ENCODE results near the gene OR52A5. TPM values are rescaled to one million over a fixed set of nuclear protein-coding genes. Genes with fewer than 3 reads are reported as not detected.
"Not testable (repeated sequence)": the region's sequence is repeated elsewhere in the genome, so short reads cannot be mapped to it uniquely, and the experiment has no call there.

The OR52A5 gene
- not detected for total RNA-seq (ENCODE audit: unreplicated experiment)
- long read RNA-seq = 0 reads

DNA sequence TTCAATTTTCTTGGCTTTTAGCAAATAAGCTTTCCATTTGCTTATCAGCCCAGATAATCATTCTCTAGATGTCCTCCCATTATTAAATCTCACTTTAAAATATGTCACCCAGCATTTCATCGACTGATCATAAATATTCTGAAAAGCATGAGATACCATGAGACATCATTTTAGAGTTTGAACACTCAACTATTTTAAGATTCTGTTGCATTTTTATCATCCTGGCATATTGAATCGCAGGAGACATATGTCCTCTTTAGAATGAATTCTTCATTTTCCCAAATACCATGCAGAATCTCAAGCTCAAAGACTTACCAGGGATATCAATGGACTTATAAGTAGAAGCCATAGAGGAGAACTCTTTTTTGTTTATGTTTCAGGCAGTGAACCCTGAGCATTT lies at the start of gene OR52A5:
Gene OR52A5, minus strand, starts transcription at position 361 of the 400 bp plus-strand sequence. CDS start 5,714 bp downstream, outside the sequence.
- Mint-ChIP-seq H3K9me3 (ENCODE audit: unreplicated experiment) (no peaks in the 10 kb centered on the region), H3K36me3 (ENCODE audit: low read depth, unreplicated experiment) (no peaks in the 10 kb centered on the region), H3K27ac (ENCODE audit: unreplicated experiment) (no peak within 1 kb of the TSS), H3K4me1 (ENCODE audit: unreplicated experiment) (no peaks in the 10 kb centered on the region), H3K27me3 (ENCODE audit: unreplicated experiment) (no peaks in the 10 kb centered on the region), H3K4me3 (ENCODE audit: unreplicated experiment) (no peak within 1 kb of the TSS)
- TF ChIP-seq, protein P1, sequence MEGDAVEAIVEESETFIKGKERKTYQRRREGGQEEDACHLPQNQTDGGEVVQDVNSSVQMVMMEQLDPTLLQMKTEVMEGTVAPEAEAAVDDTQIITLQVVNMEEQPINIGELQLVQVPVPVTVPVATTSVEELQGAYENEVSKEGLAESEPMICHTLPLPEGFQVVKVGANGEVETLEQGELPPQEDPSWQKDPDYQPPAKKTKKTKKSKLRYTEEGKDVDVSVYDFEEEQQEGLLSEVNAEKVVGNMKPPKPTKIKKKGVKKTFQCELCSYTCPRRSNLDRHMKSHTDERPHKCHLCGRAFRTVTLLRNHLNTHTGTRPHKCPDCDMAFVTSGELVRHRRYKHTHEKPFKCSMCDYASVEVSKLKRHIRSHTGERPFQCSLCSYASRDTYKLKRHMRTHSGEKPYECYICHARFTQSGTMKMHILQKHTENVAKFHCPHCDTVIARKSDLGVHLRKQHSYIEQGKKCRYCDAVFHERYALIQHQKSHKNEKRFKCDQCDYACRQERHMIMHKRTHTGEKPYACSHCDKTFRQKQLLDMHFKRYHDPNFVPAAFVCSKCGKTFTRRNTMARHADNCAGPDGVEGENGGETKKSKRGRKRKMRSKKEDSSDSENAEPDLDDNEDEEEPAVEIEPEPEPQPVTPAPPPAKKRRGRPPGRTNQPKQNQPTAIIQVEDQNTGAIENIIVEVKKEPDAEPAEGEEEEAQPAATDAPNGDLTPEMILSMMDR (IDR thresholded peaks at IDR 0.05; ENCODE audit: unreplicated experiment) = no peak
- no peak for DNase-seq (ENCODE audit: low spot score)

DNA sequence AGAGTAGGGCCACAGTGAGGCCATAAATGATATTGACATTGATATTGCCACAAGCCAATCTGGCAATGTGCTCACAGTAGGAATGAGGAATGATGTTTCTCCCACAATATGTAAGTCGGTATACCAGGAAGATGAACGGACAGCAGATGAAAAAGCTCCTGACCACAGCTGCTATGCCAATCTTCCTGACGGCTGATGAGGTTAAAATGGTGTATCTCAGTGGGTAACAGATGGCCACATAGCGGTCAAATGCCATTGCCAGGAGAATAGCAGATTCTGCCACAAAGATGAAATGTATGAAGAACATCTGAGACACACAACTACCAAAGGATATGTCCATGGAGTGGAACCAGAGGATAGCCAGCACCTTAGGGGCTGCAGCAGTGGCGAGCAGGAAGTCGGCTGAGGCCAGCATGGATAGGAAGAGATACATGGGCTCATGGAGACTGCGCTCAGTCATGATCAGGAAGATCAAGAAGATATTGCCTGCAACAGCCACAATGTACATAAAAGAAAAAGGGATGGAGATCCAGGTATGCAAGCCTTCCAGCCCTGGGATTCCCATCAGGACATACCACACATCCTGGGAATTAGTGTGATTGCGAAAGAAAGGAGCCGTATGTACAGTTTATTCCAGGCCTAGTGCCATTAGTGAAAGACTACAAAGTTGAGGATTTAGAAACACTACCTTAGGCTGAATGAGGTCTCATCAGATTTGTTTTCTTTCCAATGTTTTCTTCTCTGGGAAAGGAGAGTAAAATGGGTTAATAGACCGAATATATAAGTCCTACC lies 40.1 kb upstream of the OR52A5 start:
- H3K4me3 Mint-ChIP-seq (ENCODE audit: unreplicated experiment) = no peak overlapping the region
- TF ChIP-seq, protein P1 (IDR thresholded peaks at IDR 0.05; ENCODE audit: unreplicated experiment) = no peak
- no peaks in the 10 kb centered on the region for H3K9me3 Mint-ChIP-seq (ENCODE audit: unreplicated experiment)
- no peaks in the 10 kb centered on the region for H3K4me1 Mint-ChIP-seq (ENCODE audit: unreplicated experiment)
- no peak for DNase-seq (ENCODE audit: low spot score)
- H3K27me3 Mint-ChIP-seq (ENCODE audit: unreplicated experiment) = no peaks in the 10 kb centered on the region
- no peak overlapping the region for H3K27ac Mint-ChIP-seq (ENCODE audit: unreplicated experiment)
- H3K36me3 Mint-ChIP-seq (ENCODE audit: low read depth, unreplicated experiment) = no peaks in the 10 kb centered on the region

DNA sequence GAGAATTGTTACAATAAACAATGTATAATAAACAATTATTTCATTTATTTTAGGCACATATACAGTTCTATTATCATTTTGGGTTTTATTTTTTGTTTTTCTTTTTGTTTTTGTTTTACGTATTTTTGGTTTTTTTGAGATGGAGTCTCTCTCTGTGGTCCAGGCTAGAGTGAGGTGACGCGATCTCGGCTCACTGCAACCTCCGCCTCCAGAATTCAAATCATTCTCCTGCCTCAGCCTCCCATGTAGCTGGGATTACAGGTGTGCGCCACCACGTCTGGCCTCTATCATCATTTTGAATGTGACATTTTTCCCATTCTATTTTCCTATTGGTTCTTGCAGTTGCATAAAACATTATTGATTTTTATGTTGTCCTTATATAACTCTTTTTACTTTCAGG lies 36.8 kb upstream of the OR52A5 start:
- H3K9me3 Mint-ChIP-seq (ENCODE audit: unreplicated experiment) = no peaks in the 10 kb centered on the region
- DNase-seq (ENCODE audit: low spot score) = no peak
- no peaks in the 10 kb centered on the region for H3K27me3 Mint-ChIP-seq (ENCODE audit: unreplicated experiment)
- no peaks in the 10 kb centered on the region for H3K4me1 Mint-ChIP-seq (ENCODE audit: unreplicated experiment)
- H3K36me3 Mint-ChIP-seq (ENCODE audit: low read depth, unreplicated experiment) = no peaks in the 10 kb centered on the region
- TF ChIP-seq, protein P1 (IDR thresholded peaks at IDR 0.05; ENCODE audit: unreplicated experiment) = no peak
- no peak overlapping the region for H3K4me3 Mint-ChIP-seq (ENCODE audit: unreplicated experiment)
- H3K27ac Mint-ChIP-seq (ENCODE audit: unreplicated experiment) = no peak overlapping the region

DNA sequence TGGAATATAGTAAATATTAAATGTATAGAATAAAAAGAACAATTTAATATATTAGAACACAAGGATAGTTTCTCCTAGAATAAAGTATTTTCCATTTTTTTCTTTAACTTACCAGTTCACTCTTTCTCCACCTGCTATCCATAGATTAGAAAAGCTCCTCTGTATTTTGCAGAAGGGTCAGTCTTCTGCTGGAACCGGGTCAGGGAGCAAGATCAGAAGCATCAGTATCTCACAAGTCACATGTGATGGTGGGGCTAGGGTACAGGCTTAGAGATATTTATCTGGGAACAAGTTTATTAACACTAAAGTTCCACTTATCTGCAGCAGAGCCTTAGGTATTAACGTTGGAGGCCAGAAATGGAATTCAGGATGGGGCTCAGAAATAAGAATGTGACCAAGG lies 33.7 kb upstream of the OR52A5 start:
- no peaks in the 10 kb centered on the region for H3K27me3 Mint-ChIP-seq (ENCODE audit: unreplicated experiment)

DNA sequence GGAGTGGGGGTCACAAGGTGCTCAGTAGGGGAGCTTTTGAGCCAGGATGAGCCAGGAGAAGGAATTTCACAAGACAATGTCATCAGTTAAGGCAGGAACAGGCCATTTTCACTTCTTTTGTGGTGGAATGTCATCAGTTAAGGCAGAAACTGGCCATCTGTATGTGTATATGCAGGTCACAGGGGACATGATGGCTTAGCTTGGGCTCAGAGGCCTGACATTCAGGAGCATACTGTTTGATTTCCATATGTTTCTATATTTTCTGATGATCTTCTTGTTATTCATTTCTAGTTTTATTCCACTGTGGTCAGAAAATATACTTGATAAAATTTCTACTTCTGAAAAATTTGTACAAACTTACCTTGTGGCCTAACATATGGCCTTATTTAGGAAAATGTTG lies 27.7 kb upstream of the OR52A5 start:
- not testable (repeated sequence) for H3K4me3 Mint-ChIP-seq (ENCODE audit: unreplicated experiment); H3K36me3 Mint-ChIP-seq (ENCODE audit: low read depth, unreplicated experiment); DNase-seq (ENCODE audit: low spot score); H3K9me3 Mint-ChIP-seq (ENCODE audit: unreplicated experiment); H3K27ac Mint-ChIP-seq (ENCODE audit: unreplicated experiment); H3K4me1 Mint-ChIP-seq (ENCODE audit: unreplicated experiment); H3K27me3 Mint-ChIP-seq (ENCODE audit: unreplicated experiment)

More for the DNA sequence above, 33.7 kb upstream of the OR52A5 start:
- Mint-ChIP-seq H3K4me3 (ENCODE audit: unreplicated experiment) (no peak overlapping the region), H3K36me3 (ENCODE audit: low read depth, unreplicated experiment) (no peaks in the 10 kb centered on the region), H3K9me3 (ENCODE audit: unreplicated experiment) (no peaks in the 10 kb centered on the region), H3K4me1 (ENCODE audit: unreplicated experiment) (peaks cover 4% of the 10 kb centered on the region), H3K27ac (ENCODE audit: unreplicated experiment) (no peak overlapping the region)
- TF ChIP-seq, protein P1 (IDR thresholded peaks at IDR 0.05; ENCODE audit: unreplicated experiment) = no peak
- DNase-seq (ENCODE audit: low spot score) = no peak

DNA sequence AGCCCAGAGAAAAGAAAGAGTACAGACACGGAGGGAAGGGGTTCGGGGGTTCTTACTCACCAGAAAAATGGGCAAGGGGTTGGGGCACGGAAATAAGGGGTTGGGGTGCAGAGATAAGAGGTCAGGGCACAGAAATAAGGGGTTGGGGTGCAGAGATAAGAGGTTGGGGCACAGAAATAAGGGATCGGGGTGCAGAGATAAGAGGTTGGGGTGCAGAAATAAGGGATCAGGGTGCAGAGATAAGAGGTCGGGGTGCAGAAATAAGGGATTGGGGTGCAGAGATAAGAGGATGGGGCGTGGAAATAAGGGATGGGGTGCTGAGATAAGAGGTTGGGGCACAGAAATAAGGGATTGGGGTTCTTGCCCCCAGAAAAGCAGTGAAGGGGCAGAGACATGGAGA lies 26.7 kb upstream of the OR52A5 start:
- not testable (repeated sequence) for H3K27me3 Mint-ChIP-seq (ENCODE audit: unreplicated experiment); H3K36me3 Mint-ChIP-seq (ENCODE audit: low read depth, unreplicated experiment); H3K4me1 Mint-ChIP-seq (ENCODE audit: unreplicated experiment); DNase-seq (ENCODE audit: low spot score); H3K4me3 Mint-ChIP-seq (ENCODE audit: unreplicated experiment); H3K27ac Mint-ChIP-seq (ENCODE audit: unreplicated experiment); H3K9me3 Mint-ChIP-seq (ENCODE audit: unreplicated experiment)

DNA sequence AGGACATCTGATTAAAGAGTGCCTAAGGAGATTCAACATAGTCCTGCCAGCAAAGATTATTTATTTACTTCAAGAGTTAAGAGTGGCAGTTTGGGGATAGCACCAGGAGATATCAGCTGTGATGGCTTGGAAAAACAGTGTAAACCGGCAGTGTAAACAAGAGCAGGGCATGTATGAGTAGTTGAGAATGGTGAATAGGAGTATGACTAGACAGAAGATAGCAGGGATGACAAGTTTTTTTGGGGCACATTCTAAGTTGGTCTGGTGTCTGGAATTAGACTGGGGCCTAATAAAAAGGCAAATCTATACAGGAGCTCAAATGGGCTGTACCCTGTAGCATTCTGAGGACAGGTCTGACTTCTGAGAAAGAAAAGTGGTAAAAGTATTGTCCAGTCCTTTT lies 22.9 kb upstream of the OR52A5 start:
- not testable (repeated sequence) for H3K4me3 Mint-ChIP-seq (ENCODE audit: unreplicated experiment); H3K4me1 Mint-ChIP-seq (ENCODE audit: unreplicated experiment); H3K9me3 Mint-ChIP-seq (ENCODE audit: unreplicated experiment); DNase-seq (ENCODE audit: low spot score); H3K36me3 Mint-ChIP-seq (ENCODE audit: low read depth, unreplicated experiment); H3K27ac Mint-ChIP-seq (ENCODE audit: unreplicated experiment); H3K27me3 Mint-ChIP-seq (ENCODE audit: unreplicated experiment)

DNA sequence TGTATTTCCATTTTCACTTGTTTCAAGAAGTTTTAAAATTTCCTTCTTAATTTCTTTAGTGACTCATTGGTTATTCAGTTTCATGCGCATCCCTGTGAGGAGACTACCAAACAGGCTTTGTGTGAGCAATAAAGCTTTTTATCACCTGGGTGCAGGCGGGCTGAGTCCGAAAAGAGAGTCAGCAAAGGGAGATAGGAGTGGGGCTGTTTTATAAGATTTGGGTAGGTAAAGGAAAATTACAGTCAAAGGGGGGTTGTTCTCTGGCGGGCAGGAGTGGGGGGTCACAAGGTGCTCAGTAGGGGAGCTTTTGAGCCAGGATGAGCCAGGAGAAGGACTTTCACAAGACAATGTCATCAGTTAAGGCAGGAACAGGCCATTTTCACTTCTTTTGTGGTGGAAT lies 22.1 kb upstream of the OR52A5 start:
- H3K9me3 Mint-ChIP-seq (ENCODE audit: unreplicated experiment); H3K36me3 Mint-ChIP-seq (ENCODE audit: low read depth, unreplicated experiment); H3K4me1 Mint-ChIP-seq (ENCODE audit: unreplicated experiment): not testable (repeated sequence)

More for the DNA sequence above, 22.1 kb upstream of the OR52A5 start:
- not testable (repeated sequence) for DNase-seq (ENCODE audit: low spot score); H3K27ac Mint-ChIP-seq (ENCODE audit: unreplicated experiment); H3K27me3 Mint-ChIP-seq (ENCODE audit: unreplicated experiment); H3K4me3 Mint-ChIP-seq (ENCODE audit: unreplicated experiment)
